Astrocyte of the spinal cord (primary cell): ENCODE measurements around the gene SETBP1.

Source experiments
- DNase-seq: peaks from one replicate; pipeline ENCODE4 v3.0.0; 2011; ENCODE audit warnings: low read depth, low spot score
- H3K4me3 ChIP-seq: 2 replicates; pipeline ENCODE4 v1.5.1; 2011; ENCODE audit warnings: low read depth, mild to moderate bottlenecking, low read length, moderate library complexity
- in situ Hi-C: cut with HindIII; loops from 2 replicates; pipeline ENCODE4 v1.10.0; 2017; ENCODE audit warnings: low sequenced_read_pairs
- TF ChIP-seq, protein P1 (sequence below): IDR thresholded peaks from 2 replicates; pipeline ENCODE4 v1.5.1; 2012; ENCODE audit warnings: low read depth, mild to moderate bottlenecking, low read length, inconsistent platforms

SETBP1 gene

DNA sequence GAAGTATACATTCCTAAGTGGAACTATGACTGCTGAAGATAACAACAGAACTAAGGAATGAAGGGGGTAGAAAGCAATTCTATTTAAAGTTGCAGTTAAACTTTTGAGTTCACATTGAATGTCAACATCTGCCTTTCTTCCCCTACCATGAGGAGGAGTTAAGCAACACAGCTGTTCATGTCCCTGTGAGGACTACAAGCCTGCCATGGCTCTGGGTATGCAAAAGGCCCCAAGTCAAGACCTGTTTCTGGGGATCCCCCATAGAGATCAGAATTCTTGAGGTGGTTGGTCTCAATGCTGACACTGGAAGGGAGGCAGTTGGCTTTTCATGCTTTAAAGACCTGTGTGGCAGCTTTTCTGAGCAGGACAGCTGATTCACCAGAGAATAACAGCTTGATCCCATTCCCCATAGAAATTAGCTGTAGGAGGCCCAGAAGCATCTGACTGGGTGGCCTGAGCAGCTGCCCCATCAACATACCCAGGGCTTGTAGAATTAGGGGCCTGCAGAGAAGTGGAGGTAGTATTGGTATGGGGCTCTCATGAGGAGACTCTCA lies 131.0 kb downstream of the SETBP1 start:
- in situ Hi-C loops = no loop called here
- TF ChIP-seq, protein P1, sequence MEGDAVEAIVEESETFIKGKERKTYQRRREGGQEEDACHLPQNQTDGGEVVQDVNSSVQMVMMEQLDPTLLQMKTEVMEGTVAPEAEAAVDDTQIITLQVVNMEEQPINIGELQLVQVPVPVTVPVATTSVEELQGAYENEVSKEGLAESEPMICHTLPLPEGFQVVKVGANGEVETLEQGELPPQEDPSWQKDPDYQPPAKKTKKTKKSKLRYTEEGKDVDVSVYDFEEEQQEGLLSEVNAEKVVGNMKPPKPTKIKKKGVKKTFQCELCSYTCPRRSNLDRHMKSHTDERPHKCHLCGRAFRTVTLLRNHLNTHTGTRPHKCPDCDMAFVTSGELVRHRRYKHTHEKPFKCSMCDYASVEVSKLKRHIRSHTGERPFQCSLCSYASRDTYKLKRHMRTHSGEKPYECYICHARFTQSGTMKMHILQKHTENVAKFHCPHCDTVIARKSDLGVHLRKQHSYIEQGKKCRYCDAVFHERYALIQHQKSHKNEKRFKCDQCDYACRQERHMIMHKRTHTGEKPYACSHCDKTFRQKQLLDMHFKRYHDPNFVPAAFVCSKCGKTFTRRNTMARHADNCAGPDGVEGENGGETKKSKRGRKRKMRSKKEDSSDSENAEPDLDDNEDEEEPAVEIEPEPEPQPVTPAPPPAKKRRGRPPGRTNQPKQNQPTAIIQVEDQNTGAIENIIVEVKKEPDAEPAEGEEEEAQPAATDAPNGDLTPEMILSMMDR = no peak
- H3K4me3 ChIP-seq = no peak overlapping the region
- DNase-seq = no peak

DNA sequence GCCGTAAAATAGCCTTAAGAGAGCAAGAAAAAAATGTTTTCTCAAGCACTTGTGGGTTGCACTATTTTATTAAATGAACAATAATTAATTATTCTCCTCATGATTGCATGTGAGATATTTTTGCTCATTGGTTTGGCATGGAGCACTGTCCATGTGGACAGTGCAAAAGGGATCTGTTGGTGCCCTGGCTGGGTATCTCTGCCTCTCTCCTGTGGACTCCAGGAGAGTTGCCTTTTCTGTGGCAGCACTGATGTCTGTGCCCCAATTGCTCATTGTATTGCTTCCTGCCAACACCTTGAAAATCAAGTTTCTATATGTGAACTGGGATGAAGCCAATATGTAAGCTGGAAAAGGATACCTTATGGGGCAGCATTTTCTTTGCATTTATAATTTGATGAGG lies 131.7 kb downstream of the SETBP1 start:
- in situ Hi-C loops = no loop called here
- H3K4me3 ChIP-seq = no peak overlapping the region
- TF ChIP-seq, protein P1 = no peak
- no peak for DNase-seq

DNA sequence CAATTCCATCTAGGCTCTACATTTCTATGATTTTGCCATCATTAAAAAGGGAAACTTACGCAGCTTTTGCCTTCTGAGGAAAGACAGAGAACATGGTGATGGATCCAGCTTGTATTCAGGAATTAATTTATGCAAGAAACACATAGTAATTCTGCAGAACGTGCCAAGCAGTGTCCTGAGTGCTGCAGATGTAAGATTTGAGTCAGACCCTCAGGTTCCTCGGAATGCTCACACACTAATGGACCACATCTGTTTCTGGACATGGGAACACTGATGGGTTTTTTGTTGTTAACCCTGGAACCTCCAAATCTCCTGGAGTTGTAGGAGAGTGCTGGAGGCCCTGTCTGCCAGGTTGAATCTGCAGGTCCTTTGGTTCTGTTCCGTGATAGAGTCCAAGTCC lies 132.9 kb downstream of the SETBP1 start:
- in situ Hi-C loops = no loop called here
- TF ChIP-seq, protein P1 = no peak

DNA sequence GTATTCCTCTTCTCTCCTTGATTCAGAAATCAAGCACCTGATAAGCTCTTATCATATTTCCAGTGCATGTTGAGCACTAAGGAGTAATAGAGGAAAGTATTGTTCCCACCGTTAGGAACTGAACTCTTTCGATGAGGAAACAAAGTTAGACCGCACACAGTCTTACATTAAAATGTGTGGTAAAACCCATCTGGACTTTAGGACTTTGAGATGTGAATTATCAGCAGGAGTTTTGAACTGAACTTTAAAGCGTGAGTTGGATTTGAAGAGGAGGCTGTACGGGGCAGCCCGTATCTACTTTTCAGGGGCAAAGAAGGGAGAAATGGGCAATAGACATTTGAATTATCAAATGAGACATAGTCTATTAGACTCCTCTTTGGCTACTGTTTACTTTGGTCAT lies 134.4 kb downstream of the SETBP1 start:
- in situ Hi-C loops = no loop called here
- no peak overlapping the region for H3K4me3 ChIP-seq
- TF ChIP-seq, protein P1 = no peak
- DNase-seq = no peak

More for the DNA sequence above, 132.9 kb downstream of the SETBP1 start:
- H3K4me3 ChIP-seq = no peak overlapping the region
- DNase-seq = no peak

DNA sequence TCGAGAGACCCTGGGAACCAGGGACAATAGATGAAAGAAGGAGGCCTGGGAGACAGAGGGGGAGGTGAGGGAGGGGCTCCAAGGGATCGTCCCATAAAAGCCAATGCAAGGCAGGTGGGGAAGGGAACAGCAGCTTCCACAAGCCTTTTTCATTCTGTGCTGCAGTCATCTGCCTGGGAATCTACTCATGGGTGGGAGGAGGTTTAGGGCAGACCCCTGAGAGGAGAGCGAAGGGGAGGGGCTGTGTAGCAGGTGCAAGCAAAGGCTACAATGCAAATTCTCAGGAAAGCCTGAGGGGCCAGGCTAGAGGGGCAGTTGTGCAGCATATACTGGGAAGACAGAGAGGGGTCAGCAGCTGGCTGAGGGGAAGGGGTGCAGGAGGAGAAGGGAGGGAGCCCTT lies 135.4 kb downstream of the SETBP1 start:
- TF ChIP-seq, protein P1 = no peak
- in situ Hi-C loops = no loop called here

DNA sequence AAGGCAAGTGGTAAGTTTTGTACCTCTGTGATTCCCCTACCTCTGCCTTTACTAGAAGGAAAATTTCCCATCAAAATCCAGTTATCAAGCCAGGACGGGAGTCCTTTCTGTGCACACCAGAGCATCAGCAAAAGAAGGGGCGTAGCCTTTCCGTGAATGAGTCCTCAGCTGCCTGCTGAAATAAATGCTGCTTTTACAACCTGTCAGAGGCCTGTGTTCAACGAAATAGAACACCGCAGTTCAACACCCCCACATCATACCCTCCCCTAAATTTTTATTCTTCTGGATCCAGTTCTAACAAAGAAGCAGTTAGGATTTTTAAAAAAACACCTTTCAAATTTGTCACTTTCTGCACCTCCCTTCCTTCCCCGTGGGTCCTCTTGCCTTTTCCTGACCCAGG lies 135.8 kb downstream of the SETBP1 start:
- in situ Hi-C loops = no loop called here
- no peak for DNase-seq
- TF ChIP-seq, protein P1 = no peak
- H3K4me3 ChIP-seq = no peak overlapping the region

More for the DNA sequence above, 135.4 kb downstream of the SETBP1 start:
- H3K4me3 ChIP-seq = no peak overlapping the region
- DNase-seq = no peak
